GM08714 (cell line): Measurements from ENCODE around the gene THRB.
"Not testable (repeated sequence)": the region's sequence is repeated elsewhere in the genome, so short reads cannot be mapped to it uniquely, and the experiment has no call there.

Source experiments
- H3K4me3 ChIP-seq: fragments of 200-500 bp; sonication (Bioruptor generic); 2 replicates; pipeline ENCODE4 v1.5.1; 2014; ENCODE audit warnings: mild to moderate bottlenecking, low read length, inconsistent platforms
- ZNF274 ChIP-seq: IDR thresholded peaks from 2 replicates; pipeline ENCODE4 v1.6.1; 2012; ENCODE audit warnings: mild to moderate bottlenecking, low read depth, low read length

Gene THRB

GRCh38 chr3:24405057-24405456 lies 89.6 kb downstream of the THRB start:
- no peak overlapping the region for H3K4me3 ChIP-seq
- no peak for TF ChIP-seq ZNF274

DNA sequence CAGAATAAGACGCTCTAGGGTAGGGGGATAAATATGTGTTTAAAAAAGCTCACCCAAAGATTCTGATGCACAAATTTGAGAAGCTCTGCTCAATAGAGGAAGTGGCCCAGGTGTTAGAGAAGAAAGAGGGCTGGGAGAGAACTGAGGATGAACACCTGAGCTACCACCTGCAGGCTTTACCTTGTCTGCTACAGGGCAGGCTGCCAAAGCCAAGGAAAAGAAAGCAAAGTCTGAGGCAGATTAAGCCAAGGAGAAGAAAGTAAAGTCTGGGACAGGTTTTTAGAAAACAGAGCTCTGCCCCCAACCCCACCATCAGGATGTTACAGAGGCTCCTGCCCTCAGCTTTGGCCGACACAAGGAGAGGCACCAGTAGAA lies 92.9 kb downstream of the THRB start:
- no peak for TF ChIP-seq ZNF274
- no peak overlapping the region for H3K4me3 ChIP-seq

DNA sequence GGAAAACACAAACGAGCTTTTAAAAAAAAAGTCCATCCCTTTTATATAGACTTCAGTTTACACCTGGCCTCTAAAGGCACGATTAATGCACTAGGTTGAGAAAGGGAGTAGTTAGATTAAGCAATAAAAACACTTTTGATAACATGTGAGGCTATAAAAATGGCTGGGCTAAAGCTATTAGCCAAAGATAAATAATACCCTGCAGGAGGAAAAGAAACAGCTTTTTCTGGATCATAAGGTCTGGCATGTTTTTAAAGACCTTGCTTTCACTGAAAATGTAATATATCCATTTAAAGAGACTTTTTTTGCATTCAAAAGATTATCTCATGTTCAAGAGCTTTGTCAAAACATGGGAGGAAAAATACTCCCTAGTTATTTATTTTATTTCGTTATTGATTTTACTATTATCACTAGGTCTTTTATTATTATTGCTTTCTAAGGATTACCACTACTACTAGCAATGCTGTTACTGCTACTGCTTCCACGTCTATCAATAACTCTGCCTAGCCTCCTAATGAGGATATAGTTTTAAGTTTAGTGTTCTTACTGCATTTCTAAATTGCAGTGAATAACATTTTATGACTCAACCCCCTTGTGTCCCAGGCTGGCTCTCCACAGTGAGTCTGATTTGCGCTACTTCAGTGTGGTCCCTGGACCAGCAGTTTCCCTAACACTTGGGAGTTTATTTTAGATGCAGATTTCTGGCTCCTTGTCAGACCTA lies 93.4 kb downstream of the THRB start:
- H3K4me3 ChIP-seq = no peak overlapping the region
- no peak for TF ChIP-seq ZNF274

- no peak for TF ChIP-seq ZNF274
- no peak overlapping the region for H3K4me3 ChIP-seq
These were observed 94.2 kb downstream of the THRB start for GRCh38 chr3:24400450-24400849.

DNA sequence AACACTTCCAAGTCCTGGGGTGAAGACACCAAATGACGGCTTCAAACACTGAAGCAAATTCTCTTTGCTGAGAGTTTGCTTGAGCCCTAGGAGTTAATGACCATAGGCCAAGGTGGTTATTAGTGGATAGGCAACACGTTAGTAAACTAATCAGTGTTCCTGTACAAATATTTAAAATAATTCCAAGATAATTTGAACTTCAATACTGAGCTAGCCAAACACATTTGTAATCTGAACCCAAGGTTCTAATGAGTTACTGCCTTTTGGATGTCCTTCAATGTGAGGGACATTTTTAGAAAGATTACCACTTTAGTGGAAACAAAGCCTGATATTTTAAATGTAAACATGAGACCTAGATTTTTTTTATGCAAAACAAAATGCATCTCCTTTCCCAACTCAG lies 94.6 kb downstream of the THRB start:
- no peak for TF ChIP-seq ZNF274
- H3K4me3 ChIP-seq = no peak overlapping the region

- TF ChIP-seq ZNF274 = no peak
- H3K4me3 ChIP-seq = no peak overlapping the region
These were observed 95.0 kb downstream of the THRB start for GRCh38 chr3:24399614-24400013.

GRCh38 chr3:24398712-24399111 lies 95.9 kb downstream of the THRB start:
- not testable (repeated sequence) for H3K4me3 ChIP-seq

GRCh38 chr3:24396338-24396737 lies 98.3 kb downstream of the THRB start:
- no peak for TF ChIP-seq ZNF274
- H3K4me3 ChIP-seq = no peak overlapping the region

DNA sequence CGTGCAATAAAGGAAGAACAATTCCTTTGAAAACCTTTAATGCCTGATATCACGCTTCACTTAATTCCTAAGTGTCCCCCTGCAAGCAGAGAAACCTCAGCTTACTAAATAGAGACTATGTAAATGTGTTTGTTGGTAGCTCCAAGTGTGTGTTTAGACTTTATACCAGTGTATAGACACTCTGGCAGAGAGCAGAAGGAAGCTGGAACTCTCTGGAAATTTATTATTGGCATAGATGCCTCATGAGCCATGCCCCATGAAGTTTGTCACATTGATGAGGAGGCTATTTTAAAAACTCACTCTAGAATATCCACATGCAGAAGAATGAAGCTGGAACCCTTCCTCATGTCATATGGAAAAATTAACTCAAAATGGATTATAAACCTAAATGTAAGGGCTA lies 99.9 kb downstream of the THRB start:
- no peak overlapping the region for H3K4me3 ChIP-seq
- TF ChIP-seq ZNF274 = no peak

GRCh38 chr3:24393316-24393715 lies 101.3 kb downstream of the THRB start:
- TF ChIP-seq ZNF274 = no peak
- H3K4me3 ChIP-seq = no peak overlapping the region

DNA sequence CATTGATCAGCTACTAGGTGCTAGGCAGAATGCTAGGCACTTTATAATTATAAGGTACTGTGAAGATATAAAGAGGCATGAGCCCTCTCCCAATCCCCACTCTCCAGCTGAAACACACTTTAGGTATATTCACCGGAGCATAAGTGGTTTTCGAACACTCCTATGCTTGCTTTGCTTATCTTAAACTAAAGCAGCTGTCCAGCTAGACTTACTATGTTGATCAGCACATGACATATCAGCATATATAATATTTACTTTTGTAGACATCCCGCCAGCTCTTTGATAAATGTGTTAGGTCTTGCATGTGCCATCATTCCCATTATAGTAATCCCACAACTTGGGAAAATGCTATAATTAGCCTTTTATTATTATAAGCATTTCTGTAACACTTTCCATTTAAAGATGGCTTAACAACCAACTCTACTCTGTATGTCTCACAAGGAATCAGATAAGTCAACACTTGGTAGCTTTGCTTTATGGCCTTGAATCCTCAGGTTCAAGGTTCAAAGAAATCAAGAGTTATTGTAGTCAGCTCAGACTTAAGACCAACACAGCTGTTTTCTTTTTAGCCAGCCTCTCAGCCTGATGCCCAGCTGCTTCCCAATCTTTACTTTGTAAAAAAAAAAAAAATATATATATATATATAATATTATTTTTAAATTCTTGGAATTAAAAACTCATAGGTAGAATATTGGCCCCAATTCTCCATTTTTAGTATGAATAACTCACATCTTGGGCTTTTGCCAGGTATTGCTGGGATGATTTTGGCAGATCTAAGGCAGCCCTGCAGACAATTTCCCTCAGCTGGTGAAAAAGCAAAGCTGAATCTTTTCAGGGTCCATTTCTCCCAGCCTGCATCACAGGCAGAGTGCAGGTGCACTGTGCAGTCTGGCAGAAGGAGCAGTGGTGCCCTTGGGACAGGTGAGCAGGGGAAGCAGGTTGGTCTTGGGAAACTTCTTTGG lies 104.2 kb downstream of the THRB start:
- H3K4me3 ChIP-seq = no peak overlapping the region

GRCh38 chr3:24389108-24390090 lies 105.3 kb downstream of the THRB start:
- H3K4me3 ChIP-seq = no peak overlapping the region
- TF ChIP-seq ZNF274 = no peak

More for the DNA sequence above, 104.2 kb downstream of the THRB start:
- no peak for TF ChIP-seq ZNF274

GRCh38 chr3:24388611-24389010 lies 106.0 kb downstream of the THRB start:
- H3K4me3 ChIP-seq = no peak overlapping the region
- TF ChIP-seq ZNF274 = no peak

- TF ChIP-seq ZNF274 = no peak
- H3K4me3 ChIP-seq = no peak overlapping the region
These were observed 106.5 kb downstream of the THRB start for GRCh38 chr3:24388159-24388558.
